Transverse colon (tissue), 4 donors: ENCODE measurements around the gene SLC30A10.

ENCODE experiments used
- EP300 ChIP-seq: sonication (generic); formaldehyde crosslinking; IDR thresholded peaks from one replicate; pipeline ENCODE4 v1.6.1; 2017; ENCODE audit warnings: antibody characterized with exemption, low read depth
- POLR2A ChIP-seq: fragments of 450-650 bp; IDR thresholded peaks from one replicate; pipeline ENCODE4 v1.6.1; 2016; ENCODE audit warnings: antibody characterized with exemption, mild to moderate bottlenecking, moderate library complexity
- POLR2AphosphoS5 ChIP-seq, 3 donors: sonication (generic); formaldehyde crosslinking; IDR thresholded peaks; one replicate each; pipeline ENCODE4 v1.6.1; 2016; ENCODE audit warnings: antibody characterized with exemption in 3 of 3
- TF ChIP-seq, protein P1 (sequence below), 5 experiments: fragments of 200-600 bp in 3 of 5; fragments of 450-650 bp in 2 of 5; sonication (generic) in 3 of 5; IDR thresholded peaks; 1 replicate in 2 of 5; 2 replicates in 3 of 5; pipeline ENCODE4 v1.5.1; 2016 to 2017; ENCODE audit warnings: antibody characterized with exemption in 5 of 5, inconsistent platforms in 3 of 5, mild to moderate bottlenecking in 2 of 5, moderate library complexity in 1 of 5

GRCh38 chr1:219961684-219962083 is 33.3 kb upstream of the SLC30A10 start:
- TF ChIP-seq POLR2A: no peak
- TF ChIP-seq, protein P1, sequence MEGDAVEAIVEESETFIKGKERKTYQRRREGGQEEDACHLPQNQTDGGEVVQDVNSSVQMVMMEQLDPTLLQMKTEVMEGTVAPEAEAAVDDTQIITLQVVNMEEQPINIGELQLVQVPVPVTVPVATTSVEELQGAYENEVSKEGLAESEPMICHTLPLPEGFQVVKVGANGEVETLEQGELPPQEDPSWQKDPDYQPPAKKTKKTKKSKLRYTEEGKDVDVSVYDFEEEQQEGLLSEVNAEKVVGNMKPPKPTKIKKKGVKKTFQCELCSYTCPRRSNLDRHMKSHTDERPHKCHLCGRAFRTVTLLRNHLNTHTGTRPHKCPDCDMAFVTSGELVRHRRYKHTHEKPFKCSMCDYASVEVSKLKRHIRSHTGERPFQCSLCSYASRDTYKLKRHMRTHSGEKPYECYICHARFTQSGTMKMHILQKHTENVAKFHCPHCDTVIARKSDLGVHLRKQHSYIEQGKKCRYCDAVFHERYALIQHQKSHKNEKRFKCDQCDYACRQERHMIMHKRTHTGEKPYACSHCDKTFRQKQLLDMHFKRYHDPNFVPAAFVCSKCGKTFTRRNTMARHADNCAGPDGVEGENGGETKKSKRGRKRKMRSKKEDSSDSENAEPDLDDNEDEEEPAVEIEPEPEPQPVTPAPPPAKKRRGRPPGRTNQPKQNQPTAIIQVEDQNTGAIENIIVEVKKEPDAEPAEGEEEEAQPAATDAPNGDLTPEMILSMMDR (IDR thresholded peaks at IDR 0.05): no peak
- no peak for TF ChIP-seq POLR2AphosphoS5 (IDR thresholded peaks at IDR 0.05)
- TF ChIP-seq EP300: no peak
